Nephron (organoid): Measurements from ENCODE around the gene PLCB3.

Experiments used
- H3K27ac Mint-ChIP-seq, 3 experiments: 2 replicates each; pipeline ENCODE4 v1.8.0; 2020; ENCODE audit warnings: mixed read lengths in 3 of 3, mild to moderate bottlenecking in 2 of 3, moderate library complexity in 1 of 3
- H3K27me3 Mint-ChIP-seq: 2 replicates; pipeline ENCODE4 v1.8.0; 2021; ENCODE audit warnings: low read depth, mild to moderate bottlenecking, moderate library complexity, mixed read lengths
- H3K36me3 Mint-ChIP-seq: 2 replicates; pipeline ENCODE4 v1.8.0; 2020; ENCODE audit warnings: low read depth, mixed read lengths
- H3K4me1 Mint-ChIP-seq: 2 replicates; pipeline ENCODE4 v1.8.0; 2020; ENCODE audit warnings: mixed read lengths
- H3K4me3 Mint-ChIP-seq, 3 experiments: 2 replicates each; pipeline ENCODE4 v1.8.0; 2020; ENCODE audit warnings: mild to moderate bottlenecking in 3 of 3, mixed read lengths in 3 of 3, moderate library complexity in 2 of 3
- H3K9me3 Mint-ChIP-seq: 2 replicates; pipeline ENCODE4 v1.8.0; 2020; ENCODE audit warnings: mixed read lengths
- CTCF ChIP-seq, 3 experiments: fragments of 200-600 bp; sonication (generic); IDR thresholded peaks; one replicate each; pipeline ENCODE4 v1.5.0; 2021; ENCODE audit warnings: antibody characterized with exemption in 3 of 3; ENCODE audit not compliant: unreplicated experiment in 3 of 3

Gene PLCB3

GRCh38 chr11:64231546-64231945 is 19.8 kb upstream of the PLCB3 start:
- TF ChIP-seq CTCF (IDR thresholded peaks at IDR 0.05; ENCODE audit: unreplicated experiment in 3 of 3): no peak
- no peaks in the 10 kb centered on the region for H3K36me3 Mint-ChIP-seq
- H3K27ac Mint-ChIP-seq: peak overlapping the region; percentile 29 to 53 (median 32)
- peaks cover 4% of the 10 kb centered on the region for H3K27me3 Mint-ChIP-seq
- no peaks in the 10 kb centered on the region for H3K9me3 Mint-ChIP-seq
- peaks cover 36% of the 10 kb centered on the region for H3K4me1 Mint-ChIP-seq
- H3K4me3 Mint-ChIP-seq: peak overlapping the region; percentile 84 to 92 (median 89)

GRCh38 chr11:64232182-64232966 is 19.0 kb upstream of the PLCB3 start:
- no peaks in the 10 kb centered on the region for H3K36me3 Mint-ChIP-seq
- TF ChIP-seq CTCF (IDR thresholded peaks at IDR 0.05; ENCODE audit: unreplicated experiment in 3 of 3): no peak
- H3K4me1 Mint-ChIP-seq: peaks cover 37% of the 10 kb centered on the region
- H3K4me3 Mint-ChIP-seq: peak overlapping the region; percentile 84 to 92 (median 89)
- peaks cover 4% of the 10 kb centered on the region for H3K27me3 Mint-ChIP-seq
- no peaks in the 10 kb centered on the region for H3K9me3 Mint-ChIP-seq
- H3K27ac Mint-ChIP-seq: peak overlapping the region; percentile 37 to 69 (median 53)

DNA sequence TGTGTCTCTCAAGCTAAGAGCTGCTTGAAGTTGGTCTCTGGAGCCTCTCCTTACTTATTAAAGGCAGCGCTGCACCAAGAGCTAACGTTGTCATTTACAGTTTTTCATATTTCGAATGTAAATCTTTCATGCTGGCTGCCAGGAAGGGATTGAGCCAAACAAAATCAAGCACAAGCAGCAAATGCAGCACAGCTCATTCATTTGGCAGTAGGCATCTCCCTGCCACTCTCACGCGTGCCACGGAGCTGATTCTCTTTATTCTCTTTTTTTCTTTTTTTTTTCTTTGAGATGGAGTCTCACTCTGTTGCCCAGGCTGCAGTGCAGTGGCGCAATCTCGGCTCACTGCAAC is 18.4 kb upstream of the PLCB3 start:
- Mint-ChIP-seq H3K27ac (peak overlapping the region in 2 of 3 experiments; percentile 37 to 69), H3K4me3 (peak overlapping the region; percentile 84 to 92 (median 89)), H3K27me3 (peaks cover 4% of the 10 kb centered on the region), H3K9me3 (no peaks in the 10 kb centered on the region), H3K36me3 (peaks cover 3% of the 10 kb centered on the region), H3K4me1 (peaks cover 38% of the 10 kb centered on the region)
- TF ChIP-seq CTCF (IDR thresholded peaks at IDR 0.05; ENCODE audit: unreplicated experiment in 3 of 3): no peak

DNA sequence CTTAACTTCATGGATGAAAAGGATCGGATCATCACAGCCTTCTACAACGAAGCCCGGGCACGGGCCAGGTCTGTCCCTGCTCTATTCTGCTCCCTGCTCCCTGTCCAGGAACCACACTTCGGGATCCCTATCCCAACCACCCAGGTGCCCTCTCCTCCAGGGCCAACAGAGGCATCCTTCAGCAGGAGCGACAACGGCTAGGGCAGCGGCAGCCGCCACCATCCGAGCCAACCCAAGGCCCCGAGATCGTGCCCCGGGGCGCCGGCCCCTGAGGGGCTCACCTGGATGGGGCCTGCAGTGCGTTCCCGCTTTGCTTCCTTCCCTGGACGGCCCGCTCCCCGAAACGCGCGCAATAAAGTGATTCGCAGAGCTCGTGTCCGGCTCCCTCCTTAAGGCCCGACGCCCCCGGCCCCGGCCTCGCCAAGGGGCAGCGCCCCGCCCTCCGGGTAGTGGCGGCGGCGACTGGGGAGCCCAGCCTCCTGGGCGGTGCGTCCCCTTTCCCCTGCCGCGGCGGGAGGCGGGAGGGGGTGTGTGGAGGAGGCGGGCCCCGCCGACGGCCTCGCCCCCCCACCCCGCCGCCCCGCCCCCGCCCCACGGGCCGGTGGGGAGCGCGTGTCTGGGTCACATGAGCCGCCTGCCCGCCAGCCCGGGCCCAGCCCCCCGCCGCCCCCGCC is 17.3 kb upstream of the PLCB3 start, which contains the start of gene VEGFB:
VEGFB (plus strand) TSS at position 672 of the 674 bp plus-strand sequence. CDS start 250 bp downstream, outside the sequence.
- Mint-ChIP-seq H3K36me3 (peaks cover 9% of the 10 kb centered on the region), H3K27ac (peak within 1 kb of the TSS; percentile 55 to 84 (median 68)), H3K9me3 (no peaks in the 10 kb centered on the region), H3K4me3 (peak within 1 kb of the TSS; percentile 84 to 92 (median 90)), H3K4me1 (peaks cover 46% of the 10 kb centered on the region), H3K27me3 (peaks cover 4% of the 10 kb centered on the region)
- TF ChIP-seq CTCF (IDR thresholded peaks at IDR 0.05; ENCODE audit: unreplicated experiment in 3 of 3): no peak

DNA sequence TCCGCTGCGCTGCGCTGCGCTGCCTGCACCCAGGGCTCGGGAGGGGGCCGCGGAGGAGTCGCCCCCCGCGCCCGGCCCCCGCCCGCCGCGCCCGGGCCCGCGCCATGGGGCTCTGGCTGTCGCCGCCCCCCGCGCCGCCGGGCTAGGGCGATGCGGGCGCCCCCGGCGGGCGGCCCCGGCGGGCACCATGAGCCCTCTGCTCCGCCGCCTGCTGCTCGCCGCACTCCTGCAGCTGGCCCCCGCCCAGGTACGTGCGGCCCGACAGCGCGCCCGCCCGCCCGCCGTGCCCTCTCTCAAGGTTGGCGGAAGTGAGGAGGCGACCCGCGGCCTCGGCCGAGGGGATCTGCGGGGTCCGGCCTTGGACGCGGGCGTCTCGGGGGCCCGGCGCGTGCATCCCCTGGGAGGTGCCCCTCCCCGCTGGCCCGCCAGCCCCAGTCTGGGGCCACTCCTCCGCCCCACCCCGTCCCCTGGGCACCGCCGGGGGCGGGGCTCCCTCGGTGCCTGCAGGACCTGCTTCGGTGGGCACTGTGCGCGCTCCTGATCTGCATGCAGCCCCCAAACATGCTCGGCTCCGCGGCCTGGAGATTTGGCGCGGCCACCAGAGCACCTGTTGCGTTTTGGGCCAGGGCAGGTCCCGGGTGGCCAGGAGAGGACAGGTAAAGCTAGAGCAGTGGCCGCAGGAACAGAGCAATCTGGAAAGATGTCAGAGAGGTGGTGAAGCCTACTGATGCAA is 16.5 kb upstream of the PLCB3 start:
- peaks cover 9% of the 10 kb centered on the region for H3K36me3 Mint-ChIP-seq
- H3K4me1 Mint-ChIP-seq: peaks cover 43% of the 10 kb centered on the region

More for the DNA sequence above, 16.5 kb upstream of the PLCB3 start:
- peak in 1 of 3 experiments; percentile 14 for TF ChIP-seq CTCF (IDR thresholded peaks at IDR 0.05; ENCODE audit: unreplicated experiment in 3 of 3)
- Mint-ChIP-seq H3K9me3 (no peaks in the 10 kb centered on the region), H3K27ac (peak overlapping the region; percentile 28 to 74 (median 55)), H3K4me3 (peak overlapping the region; percentile 84 to 90 (median 85)), H3K27me3 (peaks cover 4% of the 10 kb centered on the region)
